ENCODE data around the gene UPF3A.
"Not testable (repeated sequence)": the region's sequence is repeated elsewhere in the genome, so short reads cannot be mapped to it uniquely, and the experiment has no call there.

The UPF3A gene

GRCh38 chr13:114281351-114282040 is at the start of gene UPF3A:
Gene UPF3A, plus strand, starts transcription at chr13:114281601. Its CDS starts 39 bp downstream, at chr13:114281640.
- peak; percentile 80 for DNase-seq

DNA sequence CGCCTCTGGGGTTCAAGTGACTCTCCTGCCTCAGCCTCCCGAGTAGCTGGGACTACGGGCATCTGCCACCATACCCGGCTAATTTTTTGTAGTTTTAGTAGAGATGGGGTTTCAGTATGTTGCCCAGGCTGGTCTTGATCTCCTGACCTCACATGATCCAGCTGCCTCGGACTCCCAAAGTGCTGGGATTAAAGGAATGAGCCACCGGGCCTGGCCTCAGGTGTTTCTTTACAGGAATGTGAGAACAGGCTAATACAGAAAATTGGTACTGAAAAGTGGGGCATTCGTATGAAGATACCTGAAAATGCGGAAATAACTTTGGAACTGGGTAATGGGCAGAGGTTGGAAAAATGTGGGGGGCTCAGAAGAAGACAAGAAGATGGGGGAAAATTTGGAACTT is 49.5 kb upstream of the UPF3A start:
- DNase-seq, result no peak

- DNase-seq, result no peak
Observed at GRCh38 chr13:114234266-114234644, 47.1 kb upstream of the UPF3A start.

GRCh38 chr13:114234645-114235421 is 46.6 kb upstream of the UPF3A start, which contains the start of gene CDC16:
Gene CDC16, plus strand, starts transcription at chr13:114234897. Its CDS starts 188 bp downstream, at chr13:114235085.
- peak; percentile 82 for DNase-seq

DNA sequence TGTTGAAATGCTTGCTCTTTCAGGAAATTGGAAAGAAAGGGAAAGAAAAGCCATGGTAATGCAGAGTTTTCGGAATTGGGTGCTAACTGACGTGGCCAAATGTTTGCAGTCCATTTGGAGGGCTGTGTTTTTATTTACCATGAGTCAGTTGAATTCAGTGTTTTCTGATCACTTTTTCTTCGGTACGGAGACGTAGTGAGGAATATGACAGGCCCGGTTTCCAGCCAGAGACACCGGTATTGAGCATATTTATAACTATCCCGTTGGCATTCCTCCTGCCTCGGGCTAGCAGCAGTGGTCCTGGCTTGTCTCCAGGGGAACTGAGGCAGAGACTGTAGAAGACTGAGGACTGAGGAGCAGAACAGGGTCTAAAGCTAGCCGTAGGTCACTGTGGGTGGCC is 45.7 kb upstream of the UPF3A start:
- no peak for DNase-seq

DNA sequence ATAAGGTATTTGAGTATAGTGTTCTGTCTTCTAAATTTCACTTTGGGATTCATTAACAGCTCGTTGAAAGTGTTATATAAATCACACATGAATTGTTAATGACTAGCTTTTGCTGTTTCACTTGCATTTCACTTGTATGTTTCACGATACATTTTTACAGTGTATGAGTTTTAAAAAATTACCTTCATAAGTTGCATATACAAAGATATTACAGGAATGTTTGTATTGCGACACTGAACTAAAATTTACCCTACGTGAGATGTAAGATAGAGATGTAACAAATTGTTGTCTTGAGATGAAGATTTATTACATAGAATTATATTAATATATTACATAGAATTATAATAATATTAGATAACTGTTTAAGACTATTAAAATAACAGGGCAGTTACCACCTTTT is 45.2 kb upstream of the UPF3A start:
- no peak for DNase-seq

- DNase-seq, result no peak
Observed at GRCh38 chr13:114237415-114238112, 43.8 kb upstream of the UPF3A start.

GRCh38 chr13:114241918-114242317 is 39.5 kb upstream of the UPF3A start:
- DNase-seq, result no peak

DNA sequence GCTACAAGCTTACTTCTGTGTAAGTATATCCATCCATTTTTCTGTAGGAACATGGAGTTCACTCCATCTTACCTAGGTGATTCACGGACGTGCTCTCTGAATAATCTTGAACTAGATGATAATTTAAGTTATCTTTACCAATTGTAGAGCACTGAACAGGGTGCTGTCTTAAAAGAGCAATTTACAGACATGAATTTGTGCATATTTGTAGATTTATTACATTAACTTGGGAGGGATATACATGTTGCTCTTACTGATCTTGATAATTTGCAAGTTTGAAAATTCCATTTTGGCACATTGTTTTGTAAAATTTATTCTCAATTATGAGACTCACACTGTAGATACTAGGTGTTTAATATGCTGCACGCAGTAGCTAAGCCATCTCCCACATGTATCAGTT is 37.4 kb upstream of the UPF3A start:
- DNase-seq, result no peak

GRCh38 chr13:114244637-114245036 is 36.8 kb upstream of the UPF3A start:
- DNase-seq, result no peak

GRCh38 chr13:114248011-114248410 is 33.4 kb upstream of the UPF3A start:
- no peak for DNase-seq

- DNase-seq, result no peak
Observed at GRCh38 chr13:114249077-114249476, 32.3 kb upstream of the UPF3A start.

GRCh38 chr13:114251639-114252440 is 29.6 kb upstream of the UPF3A start:
- not testable (repeated sequence) for DNase-seq

DNA sequence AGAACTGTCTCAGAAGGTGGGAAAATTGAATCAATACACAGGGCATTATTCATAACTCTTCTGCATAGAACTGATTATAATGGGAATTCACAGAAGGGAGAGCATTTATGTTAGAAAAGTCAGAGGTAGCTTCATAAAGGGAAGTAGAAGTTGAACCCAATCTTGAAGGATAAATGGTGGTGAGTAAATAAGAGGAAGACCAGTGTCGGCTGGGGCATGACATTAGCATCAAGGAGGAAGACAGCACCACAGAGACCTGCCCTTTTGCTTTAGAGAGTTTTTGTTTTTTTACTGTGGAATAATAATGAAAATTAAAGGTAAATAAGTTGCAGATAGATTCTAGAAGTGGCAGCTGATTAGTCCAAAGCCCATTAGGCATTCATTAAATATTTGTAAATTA is 24.9 kb upstream of the UPF3A start:
- DNase-seq, result no peak

- no peak for DNase-seq
Observed at GRCh38 chr13:114257014-114257413, 24.4 kb upstream of the UPF3A start.

DNA sequence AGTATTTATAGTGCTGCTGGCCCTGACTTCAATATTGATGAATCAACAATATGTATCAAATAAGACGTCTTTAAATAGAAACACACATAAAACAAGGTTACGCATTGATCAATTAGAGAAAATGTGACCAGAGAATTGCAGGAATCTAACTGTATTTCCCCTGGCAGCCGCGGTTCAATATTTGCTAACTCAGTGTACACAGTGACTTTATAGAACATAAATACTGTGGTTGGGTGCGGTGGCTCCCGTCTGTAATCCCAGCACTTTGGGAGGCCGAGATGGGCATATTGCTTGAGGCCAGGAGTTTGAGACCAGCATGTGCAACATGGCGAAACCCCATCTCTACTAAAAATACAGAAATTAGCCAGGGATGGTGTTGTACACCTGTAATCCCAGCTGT is 22.8 kb upstream of the UPF3A start:
- no peak for DNase-seq

DNA sequence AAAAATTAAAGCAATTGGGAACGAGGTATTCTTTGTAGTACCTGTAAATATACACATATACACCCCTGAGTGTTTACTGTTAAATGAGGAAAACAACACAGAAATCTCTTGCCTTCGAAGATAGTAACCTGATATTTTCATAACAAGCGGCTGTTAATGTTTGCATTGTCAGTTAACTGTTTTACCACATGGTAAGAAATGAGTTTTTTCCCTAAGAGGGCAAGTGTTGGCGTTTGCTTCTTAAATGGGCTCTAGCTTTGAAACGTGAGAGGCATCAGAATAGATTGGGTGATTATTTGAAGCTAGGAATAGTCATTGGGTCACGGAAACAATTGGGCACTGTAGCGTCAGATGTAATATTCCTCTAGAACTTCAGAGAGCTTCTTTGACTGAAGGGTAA is 22.0 kb upstream of the UPF3A start:
- no peak for DNase-seq

DNA sequence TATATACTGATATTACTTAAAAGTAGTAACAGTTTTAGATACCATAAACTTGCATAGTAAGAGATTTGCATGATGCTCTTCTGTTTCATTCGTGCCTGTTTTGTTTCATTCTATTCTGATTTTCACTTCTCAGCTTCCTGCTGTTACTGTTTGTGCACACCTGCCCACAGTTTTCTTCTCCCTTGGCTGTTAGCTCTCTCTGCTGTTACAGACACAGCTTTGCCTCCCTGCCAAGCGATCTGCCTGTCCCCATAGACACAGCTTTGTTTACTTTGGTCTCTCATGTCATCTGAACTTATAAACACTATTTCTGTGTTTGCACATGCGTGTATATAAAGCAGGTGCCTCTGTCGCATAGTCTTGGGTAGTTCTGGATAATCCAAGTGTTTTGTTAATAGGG is 21.4 kb upstream of the UPF3A start:
- DNase-seq, result no peak

- DNase-seq, result no peak
Observed at GRCh38 chr13:114260814-114261213, 20.6 kb upstream of the UPF3A start.

- no peak for DNase-seq
Observed at GRCh38 chr13:114261328-114261965, 20.0 kb upstream of the UPF3A start.

DNA sequence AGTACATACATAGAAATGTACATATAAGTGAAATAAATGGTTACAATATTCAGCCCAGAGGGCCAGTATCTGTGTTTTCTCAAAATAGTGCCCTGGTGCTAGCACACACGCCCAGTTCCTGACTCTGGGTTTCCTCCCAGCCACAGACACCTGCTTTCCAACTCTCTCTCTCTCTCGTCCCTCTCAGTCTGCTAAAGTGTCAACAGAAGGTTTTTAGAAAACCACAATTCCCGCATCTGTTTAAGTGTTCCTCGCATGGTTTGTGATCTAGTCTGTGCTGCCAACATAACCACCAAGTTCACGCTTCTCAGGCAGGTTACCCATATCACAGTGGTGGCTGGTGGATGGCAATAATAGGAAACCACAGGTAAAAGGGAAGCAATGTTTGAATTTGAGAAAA is 17.8 kb upstream of the UPF3A start:
- no peak for DNase-seq

DNA sequence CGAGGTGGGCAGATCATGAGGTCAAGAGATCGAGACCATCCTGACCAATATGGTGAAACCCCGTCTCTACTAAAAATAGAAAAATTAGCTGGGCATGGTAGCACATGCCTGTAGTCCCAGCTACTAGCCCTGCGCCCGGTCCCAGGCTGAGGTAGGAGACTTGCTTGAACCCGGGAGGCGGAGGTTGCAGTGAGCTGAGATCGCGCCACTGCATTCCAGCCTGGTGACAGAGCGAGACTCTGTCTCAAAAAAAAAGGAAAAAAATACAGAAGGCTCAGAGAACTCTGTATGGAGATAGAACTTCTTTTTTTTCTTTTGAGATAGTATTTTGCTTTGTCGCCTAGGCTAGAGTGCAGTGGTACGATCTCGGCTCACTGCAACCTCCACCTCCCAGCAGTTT is 17.1 kb upstream of the UPF3A start:
- not testable (repeated sequence) for DNase-seq
